ENCODE measurements around the gene ZNF324.

GRCh38 chr19:58515259-58515658, 48.4 kb downstream of the ZNF324 start:
- TF ChIP-seq CTCF (IDR thresholded peaks at IDR 0.05; ENCODE audit: low read length), result no peak
- TF ChIP-seq EZH2 (IDR thresholded peaks at IDR 0.05; ENCODE audit: borderline replicate concordance, low read length), result no peak

All from OCI-LY1 (cell line).